CD4-positive, alpha-beta T cell treated with Interleukin-17A for 4 hours (primary cell): Measurements from ENCODE around the gene TUBA1C.
"Not testable (repeated sequence)": the region's sequence is repeated elsewhere in the genome, so short reads cannot be mapped to it uniquely, and the experiment has no call there.

Source experiments
- DNase-seq: peaks from one replicate; pipeline ENCODE4 v3.0.0-alpha.2; 2020; ENCODE audit warnings: mixed read lengths

The TUBA1C gene

GRCh38 chr12:49264873-49265792, at the start of gene TUBA1C:
Gene TUBA1C (plus strand): TSS chr12:49265082. CDS start chr12:49265182, 100 bp downstream.
- peak; percentile 91 for DNase-seq

GRCh38 chr12:49219417-49220026, 45.4 kb upstream of the TUBA1C start:
- no peak for DNase-seq

GRCh38 chr12:49220972-49221371, 43.9 kb upstream of the TUBA1C start:
- no peak for DNase-seq

- DNase-seq: no peak
These were observed 41.8 kb upstream of the TUBA1C start for GRCh38 chr12:49223122-49223521.

GRCh38 chr12:49223590-49224369, 41.1 kb upstream of the TUBA1C start:
- DNase-seq: no peak

- DNase-seq: no peak
These were observed 39.2 kb upstream of the TUBA1C start for GRCh38 chr12:49225576-49226166.

GRCh38 chr12:49227713-49228112, 37.2 kb upstream of the TUBA1C start:
- no peak for DNase-seq

GRCh38 chr12:49228653-49229052, 36.2 kb upstream of the TUBA1C start:
- DNase-seq: no peak

- no peak for DNase-seq
These were observed 34.6 kb upstream of the TUBA1C start for GRCh38 chr12:49230176-49230804.

GRCh38 chr12:49230805-49231194, 34.1 kb upstream of the TUBA1C start:
- no peak for DNase-seq

GRCh38 chr12:49231878-49232655, 32.8 kb upstream of the TUBA1C start:
- DNase-seq: no peak

GRCh38 chr12:49232940-49233841, 31.7 kb upstream of the TUBA1C start:
- no peak for DNase-seq

GRCh38 chr12:49233842-49234526, 30.9 kb upstream of the TUBA1C start:
- peak; percentile 23 for DNase-seq

- no peak for DNase-seq
These were observed 28.5 kb upstream of the TUBA1C start for GRCh38 chr12:49236423-49236822.

GRCh38 chr12:49243631-49244030, 21.3 kb upstream of the TUBA1C start:
- no peak for DNase-seq

- DNase-seq: no peak
These were observed 20.7 kb upstream of the TUBA1C start for GRCh38 chr12:49244176-49244575.

GRCh38 chr12:49251357-49251756, 13.5 kb upstream of the TUBA1C start:
- DNase-seq: no peak

GRCh38 chr12:49253033-49253623, 11.8 kb upstream of the TUBA1C start:
- no peak for DNase-seq

GRCh38 chr12:49255456-49255855, 9.4 kb upstream of the TUBA1C start:
- DNase-seq: not testable (repeated sequence)
